ENCODE measurements around the gene SHISA9. TPM values are rescaled to one million over a fixed set of nuclear protein-coding genes. Genes with fewer than 3 reads are reported as not detected.

Gene SHISA9
- total RNA-seq, 1 donor from 2014 or later: 2.5 TPM

DNA sequence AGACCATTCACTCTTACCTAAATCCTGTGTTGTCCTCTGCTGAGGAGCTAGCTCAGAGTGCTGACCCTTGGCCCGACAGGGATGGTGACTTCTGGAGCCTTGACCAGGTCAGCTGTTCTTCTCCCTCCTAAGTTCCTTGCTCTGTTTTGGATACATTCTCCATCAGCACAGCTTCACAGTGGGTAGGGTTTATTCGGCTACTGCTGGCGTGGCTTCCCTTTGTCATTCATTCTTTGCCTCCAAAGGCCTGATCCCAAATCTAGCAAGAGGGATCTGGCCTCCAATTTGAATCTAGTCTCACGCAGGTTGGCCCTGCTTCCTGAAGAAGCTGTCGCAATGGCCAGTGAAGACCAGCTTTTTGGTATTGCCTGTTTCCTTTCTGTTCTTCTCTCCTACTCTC lies 116.6 kb downstream of the SHISA9 start:
- Histone ChIP-seq H3K4me2 (no peak overlapping the region), H3K79me2 (ENCODE audit: low read depth) (no peaks in the 10 kb centered on the region), H4K20me1 (ENCODE audit: low read depth) (peaks cover 4% of the 10 kb centered on the region), H3K9ac (no peak overlapping the region), H2AFZ (replicated peaks) (peak overlapping the region; percentile 42), H3K4me3 (no peak overlapping the region), H3K4me1 (peaks cover 17% of the 10 kb centered on the region), H3K36me3 (no peaks in the 10 kb centered on the region), H3K27me3 (no peaks in the 10 kb centered on the region), H3K27ac (no peak overlapping the region), H3K9me3 (ENCODE audit: low read depth) (no peaks in the 10 kb centered on the region), H3F3A (ENCODE audit: low read depth) (peaks cover 22% of the 10 kb centered on the region)
- Mint-ChIP-seq H3K9me3 (peaks cover 2% of the 10 kb centered on the region), H3K36me3 (peaks cover 4% of the 10 kb centered on the region), H3K27me3 (ENCODE audit: insufficient read depth, low read depth) (peaks cover 3% of the 10 kb centered on the region), H3K4me1 (peaks cover 22% of the 10 kb centered on the region), H3K27ac (peak overlapping the region; percentile 27), H3K4me3 (no peak overlapping the region)
- TF ChIP-seq EZH2 (IDR thresholded peaks at IDR 0.05): no peak
- no peak for DNase-seq (ENCODE audit: low spot score)

DNA sequence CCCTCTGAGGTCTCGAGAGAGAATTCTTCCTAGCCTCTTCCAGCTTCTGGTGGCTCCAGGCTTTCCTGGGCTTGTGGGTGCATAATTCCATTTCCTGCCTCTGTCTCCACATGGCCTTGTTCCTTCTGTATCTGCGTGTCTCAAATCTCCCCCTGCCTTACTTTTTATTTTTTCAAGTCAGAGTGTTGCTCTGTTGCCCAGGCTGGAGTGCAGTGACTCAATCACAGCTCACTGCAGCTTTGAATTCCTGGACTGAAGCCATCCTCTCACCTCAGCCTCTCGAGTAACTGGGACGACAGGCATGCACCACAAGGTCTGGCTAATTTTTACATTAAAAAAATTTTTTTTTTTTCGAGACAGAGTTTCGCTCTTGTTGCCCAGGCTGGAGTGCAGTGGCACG lies 120.6 kb downstream of the SHISA9 start:
- Mint-ChIP-seq H3K4me3 (no peak overlapping the region), H3K4me1 (no peaks in the 10 kb centered on the region), H3K9me3 (peaks cover 2% of the 10 kb centered on the region), H3K27ac (no peak overlapping the region), H3K36me3 (peaks cover 4% of the 10 kb centered on the region), H3K27me3 (ENCODE audit: insufficient read depth, low read depth) (no peaks in the 10 kb centered on the region)
- DNase-seq (ENCODE audit: low spot score): no peak
- H3K9me3 ChIP-seq (ENCODE audit: low read depth): no peaks in the 10 kb centered on the region
- H3K79me2 ChIP-seq (ENCODE audit: low read depth): no peaks in the 10 kb centered on the region
- no peaks in the 10 kb centered on the region for H4K20me1 ChIP-seq (ENCODE audit: low read depth)
- H3K27me3 ChIP-seq: no peaks in the 10 kb centered on the region
- H3F3A ChIP-seq (ENCODE audit: low read depth): no peaks in the 10 kb centered on the region
- no peak overlapping the region for H3K4me2 ChIP-seq
- no peak overlapping the region for H2AFZ ChIP-seq (replicated peaks)
- TF ChIP-seq EZH2phosphoT487 (IDR thresholded peaks at IDR 0.05) (no peak), EZH2 (IDR thresholded peaks at IDR 0.05) (no peak)
- TF ChIP-seq, protein P1, sequence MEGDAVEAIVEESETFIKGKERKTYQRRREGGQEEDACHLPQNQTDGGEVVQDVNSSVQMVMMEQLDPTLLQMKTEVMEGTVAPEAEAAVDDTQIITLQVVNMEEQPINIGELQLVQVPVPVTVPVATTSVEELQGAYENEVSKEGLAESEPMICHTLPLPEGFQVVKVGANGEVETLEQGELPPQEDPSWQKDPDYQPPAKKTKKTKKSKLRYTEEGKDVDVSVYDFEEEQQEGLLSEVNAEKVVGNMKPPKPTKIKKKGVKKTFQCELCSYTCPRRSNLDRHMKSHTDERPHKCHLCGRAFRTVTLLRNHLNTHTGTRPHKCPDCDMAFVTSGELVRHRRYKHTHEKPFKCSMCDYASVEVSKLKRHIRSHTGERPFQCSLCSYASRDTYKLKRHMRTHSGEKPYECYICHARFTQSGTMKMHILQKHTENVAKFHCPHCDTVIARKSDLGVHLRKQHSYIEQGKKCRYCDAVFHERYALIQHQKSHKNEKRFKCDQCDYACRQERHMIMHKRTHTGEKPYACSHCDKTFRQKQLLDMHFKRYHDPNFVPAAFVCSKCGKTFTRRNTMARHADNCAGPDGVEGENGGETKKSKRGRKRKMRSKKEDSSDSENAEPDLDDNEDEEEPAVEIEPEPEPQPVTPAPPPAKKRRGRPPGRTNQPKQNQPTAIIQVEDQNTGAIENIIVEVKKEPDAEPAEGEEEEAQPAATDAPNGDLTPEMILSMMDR (IDR thresholded peaks at IDR 0.05): no peak
- H3K9ac ChIP-seq: no peak overlapping the region
- no peak overlapping the region for H3K4me3 ChIP-seq
- H3K4me1 ChIP-seq: no peaks in the 10 kb centered on the region
- H3K36me3 ChIP-seq: no peaks in the 10 kb centered on the region
- no peak overlapping the region for H3K27ac ChIP-seq

DNA sequence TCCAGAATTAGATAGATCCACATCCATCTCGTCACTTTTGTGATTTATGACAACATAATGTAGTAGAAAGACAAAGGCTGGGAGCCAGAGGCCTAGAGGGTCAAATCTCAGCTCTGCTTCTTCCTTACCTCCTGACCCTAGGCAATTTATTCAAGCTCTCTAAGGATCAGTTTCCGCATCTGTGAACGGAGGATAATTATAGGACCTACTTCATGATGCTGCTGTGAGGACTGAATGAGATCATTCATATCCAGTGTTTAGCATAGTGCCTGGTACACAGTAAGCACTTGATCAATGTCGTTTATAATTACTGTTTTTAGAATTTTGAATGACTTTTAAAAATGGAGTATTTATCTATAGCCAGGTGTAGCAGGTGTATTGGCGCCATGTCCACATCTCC lies 128.4 kb downstream of the SHISA9 start:
- Histone ChIP-seq H4K20me1 (ENCODE audit: low read depth) (no peaks in the 10 kb centered on the region), H2AFZ (replicated peaks) (no peak overlapping the region), H3K9ac (no peak overlapping the region), H3K27ac (no peak overlapping the region), H3K27me3 (no peaks in the 10 kb centered on the region), H3K9me3 (ENCODE audit: low read depth) (no peaks in the 10 kb centered on the region), H3K4me2 (no peak overlapping the region), H3K79me2 (ENCODE audit: low read depth) (no peaks in the 10 kb centered on the region), H3K4me1 (no peaks in the 10 kb centered on the region), H3K4me3 (no peak overlapping the region), H3K36me3 (no peaks in the 10 kb centered on the region), H3F3A (ENCODE audit: low read depth) (no peaks in the 10 kb centered on the region)
- no peak for DNase-seq (ENCODE audit: low spot score)
- Mint-ChIP-seq H3K27me3 (ENCODE audit: insufficient read depth, low read depth) (peaks cover 2% of the 10 kb centered on the region), H3K27ac (no peak overlapping the region), H3K4me1 (no peaks in the 10 kb centered on the region), H3K4me3 (no peak overlapping the region), H3K9me3 (peaks cover 4% of the 10 kb centered on the region), H3K36me3 (no peaks in the 10 kb centered on the region)
- no peak for TF ChIP-seq EZH2phosphoT487 (IDR thresholded peaks at IDR 0.05)
- no peak for TF ChIP-seq EZH2 (IDR thresholded peaks at IDR 0.05)
- TF ChIP-seq, protein P1 (IDR thresholded peaks at IDR 0.05): no peak

DNA sequence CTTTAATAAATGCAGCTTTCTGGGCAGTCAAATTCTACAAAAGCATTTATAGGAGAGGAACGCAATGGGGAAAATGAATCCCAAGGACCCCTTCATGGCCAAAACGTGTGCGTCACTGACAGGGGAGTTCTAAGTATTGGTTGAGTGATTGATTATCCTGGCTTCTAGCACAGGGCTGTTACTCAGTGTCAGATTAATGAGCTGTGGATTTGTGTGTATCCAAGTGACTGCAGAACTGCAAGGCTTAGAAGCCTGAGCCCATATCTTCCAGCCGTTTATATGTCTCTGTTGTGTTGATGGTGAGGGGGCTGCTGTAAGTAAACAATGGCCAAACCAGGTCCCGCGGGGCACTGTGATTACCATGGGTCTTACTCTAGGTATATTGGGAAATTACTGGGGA lies 129.4 kb downstream of the SHISA9 start:
- no peaks in the 10 kb centered on the region for H3K4me1 ChIP-seq
- H4K20me1 ChIP-seq (ENCODE audit: low read depth): peaks cover under 1% of the 10 kb centered on the region
- no peaks in the 10 kb centered on the region for H3K36me3 ChIP-seq
- no peak overlapping the region for H3K9ac ChIP-seq
- no peak for TF ChIP-seq EZH2phosphoT487 (IDR thresholded peaks at IDR 0.05)
- TF ChIP-seq EZH2 (IDR thresholded peaks at IDR 0.05): no peak
- TF ChIP-seq, protein P1 (IDR thresholded peaks at IDR 0.05): no peak
- no peak for DNase-seq (ENCODE audit: low spot score)
- no peak overlapping the region for H3K27ac ChIP-seq
- H3K9me3 ChIP-seq (ENCODE audit: low read depth): no peaks in the 10 kb centered on the region
- no peak overlapping the region for H2AFZ ChIP-seq (replicated peaks)
- H3K4me2 ChIP-seq: no peak overlapping the region
- H3K9me3 Mint-ChIP-seq: peaks cover 4% of the 10 kb centered on the region
- no peak overlapping the region for H3K27ac Mint-ChIP-seq
- peaks cover 2% of the 10 kb centered on the region for H3K27me3 Mint-ChIP-seq (ENCODE audit: insufficient read depth, low read depth)
- no peaks in the 10 kb centered on the region for H3K79me2 ChIP-seq (ENCODE audit: low read depth)
- H3K27me3 ChIP-seq: no peaks in the 10 kb centered on the region
- no peak overlapping the region for H3K4me3 ChIP-seq
- no peaks in the 10 kb centered on the region for H3K36me3 Mint-ChIP-seq
- no peaks in the 10 kb centered on the region for H3K4me1 Mint-ChIP-seq
- H3F3A ChIP-seq (ENCODE audit: low read depth): no peaks in the 10 kb centered on the region
- H3K4me3 Mint-ChIP-seq: no peak overlapping the region

All from neural progenitor cell (in vitro differentiated cells).